ENCODE measurements around the gene PPFIA2.

Gene PPFIA2

GRCh38 chr12:81417056-81417455, 342.1 kb downstream of the PPFIA2 start:
- DNase-seq, result no peak

GRCh38 chr12:81416571-81416970, 342.6 kb downstream of the PPFIA2 start:
- no peak for DNase-seq

- DNase-seq, result no peak
These were observed 344.7 kb downstream of the PPFIA2 start for GRCh38 chr12:81414441-81414840.

GRCh38 chr12:81412940-81413339, 346.2 kb downstream of the PPFIA2 start:
- DNase-seq, result no peak

GRCh38 chr12:81403348-81403747, 355.8 kb downstream of the PPFIA2 start:
- DNase-seq, result no peak

DNA sequence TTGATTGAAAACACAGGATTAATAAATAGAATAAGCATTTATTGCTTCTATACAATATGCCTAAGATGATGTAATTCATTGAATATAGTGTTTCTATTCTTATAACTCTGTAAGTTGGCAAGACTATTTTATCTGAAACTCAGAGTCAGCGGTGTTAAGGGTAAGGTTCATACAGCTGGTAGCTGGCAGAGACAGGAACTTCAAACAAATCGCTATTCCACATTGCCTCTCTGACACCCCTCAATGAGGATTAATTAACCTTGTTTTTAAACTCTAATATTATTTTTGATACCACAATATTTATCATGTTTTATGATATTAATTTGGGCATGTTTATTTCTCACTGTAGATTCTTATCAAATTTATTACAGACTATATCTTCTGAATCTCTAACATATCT, 357.9 kb downstream of the PPFIA2 start:
- DNase-seq, result no peak

DNA sequence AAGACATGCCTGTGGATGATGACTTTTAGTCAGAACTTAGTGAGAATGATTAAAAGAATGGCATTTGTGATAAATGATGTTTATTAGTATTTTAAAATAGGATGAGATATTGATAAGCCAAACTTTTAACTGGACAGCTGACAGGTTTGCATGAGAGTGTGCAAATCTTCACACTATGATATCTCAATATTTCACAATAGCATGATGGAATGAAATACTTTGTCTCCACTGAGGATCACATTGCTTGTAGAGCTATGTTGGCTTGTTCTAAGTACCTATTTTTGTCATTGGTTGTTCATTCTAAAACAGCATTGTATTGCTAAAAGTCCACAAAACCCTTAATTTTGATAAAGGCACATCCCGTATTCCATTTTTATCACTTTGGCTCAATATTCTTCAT, 359.1 kb downstream of the PPFIA2 start:
- no peak for DNase-seq

DNA sequence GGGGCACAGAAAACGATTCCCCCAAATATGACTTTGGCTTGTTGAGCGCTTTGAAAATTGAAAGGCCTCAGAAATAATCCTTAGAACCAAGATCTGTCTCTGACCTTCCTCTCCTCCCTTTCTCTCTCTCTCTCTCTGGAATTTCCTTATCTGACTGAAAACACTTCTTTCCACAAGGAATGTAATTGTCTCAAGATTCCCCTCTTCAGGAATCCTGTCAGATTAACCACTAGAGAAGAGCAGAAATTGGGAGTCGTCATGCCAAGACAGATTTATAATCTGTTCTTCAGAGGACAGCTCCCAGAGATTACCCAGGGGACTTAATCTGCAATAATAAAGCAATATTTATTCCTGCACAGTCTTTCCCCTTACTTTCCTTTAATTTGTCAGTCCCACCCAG, 363.7 kb downstream of the PPFIA2 start:
- DNase-seq, result no peak

GRCh38 chr12:81389550-81390099, 369.5 kb downstream of the PPFIA2 start:
- no peak for DNase-seq

DNA sequence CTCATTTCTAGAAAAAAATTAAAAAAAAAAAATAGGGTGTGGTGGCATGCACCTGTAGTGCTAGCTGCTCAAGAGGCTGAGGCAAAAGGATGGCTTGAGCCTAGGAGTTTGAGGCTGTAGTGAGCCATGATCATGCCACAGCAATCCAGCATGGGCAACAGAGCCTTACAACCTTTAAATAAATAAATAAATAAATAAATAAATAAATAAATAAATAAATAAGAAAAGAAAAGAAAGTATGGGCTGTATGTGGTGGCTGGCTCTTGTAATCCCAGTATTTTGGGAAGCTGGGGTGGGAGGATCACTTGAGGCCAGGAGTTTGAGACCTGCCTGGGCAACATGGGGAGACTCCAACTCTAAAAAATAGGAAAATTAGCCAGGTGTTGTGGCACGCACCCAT, 373.0 kb downstream of the PPFIA2 start:
- DNase-seq, result no peak

- no peak for DNase-seq
These were observed 377.2 kb downstream of the PPFIA2 start for GRCh38 chr12:81381951-81382350.

GRCh38 chr12:81378601-81379285, 380.4 kb downstream of the PPFIA2 start:
- DNase-seq, result no peak

GRCh38 chr12:81377771-81378170, 381.4 kb downstream of the PPFIA2 start:
- DNase-seq, result no peak

- DNase-seq, result no peak
These were observed 383.2 kb downstream of the PPFIA2 start for GRCh38 chr12:81375969-81376368.

DNA sequence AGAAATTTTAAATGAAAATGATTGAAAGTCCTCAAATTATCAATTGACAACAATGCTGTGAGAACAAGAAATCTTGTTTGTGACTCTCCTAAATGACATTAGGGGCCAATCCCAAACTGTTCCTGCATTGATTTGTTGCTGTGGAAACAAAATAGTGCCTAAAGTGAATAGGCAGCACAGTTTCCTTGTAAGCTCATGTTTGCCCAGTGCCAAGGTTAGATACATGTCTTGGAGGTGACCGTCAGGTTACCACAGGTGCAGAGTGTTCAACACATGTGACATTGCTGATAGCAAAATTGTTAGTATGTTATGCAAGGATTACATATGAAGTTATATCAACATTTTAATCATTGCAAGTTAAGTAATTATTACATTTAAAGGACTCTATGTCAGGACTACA, 388.7 kb downstream of the PPFIA2 start:
- no peak for DNase-seq

DNA sequence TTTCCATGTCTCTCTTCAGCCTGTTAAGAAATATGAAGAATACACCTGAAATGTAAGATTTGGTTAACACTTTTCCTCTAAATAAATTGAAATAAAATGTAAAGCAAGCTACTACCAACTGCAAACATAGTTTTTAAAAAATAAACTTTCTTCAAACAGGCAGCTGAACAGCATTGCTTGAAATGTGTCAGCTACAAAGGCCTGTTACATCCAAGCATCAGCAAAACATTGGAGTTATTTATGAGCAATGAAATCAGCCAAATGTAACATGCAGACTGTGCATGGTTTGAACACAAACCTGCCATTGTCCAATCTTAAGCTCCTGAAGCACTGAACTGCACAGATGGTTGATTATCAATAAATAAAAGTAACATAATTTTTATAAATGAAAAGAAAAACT, 390.0 kb downstream of the PPFIA2 start:
- DNase-seq, result no peak

DNA sequence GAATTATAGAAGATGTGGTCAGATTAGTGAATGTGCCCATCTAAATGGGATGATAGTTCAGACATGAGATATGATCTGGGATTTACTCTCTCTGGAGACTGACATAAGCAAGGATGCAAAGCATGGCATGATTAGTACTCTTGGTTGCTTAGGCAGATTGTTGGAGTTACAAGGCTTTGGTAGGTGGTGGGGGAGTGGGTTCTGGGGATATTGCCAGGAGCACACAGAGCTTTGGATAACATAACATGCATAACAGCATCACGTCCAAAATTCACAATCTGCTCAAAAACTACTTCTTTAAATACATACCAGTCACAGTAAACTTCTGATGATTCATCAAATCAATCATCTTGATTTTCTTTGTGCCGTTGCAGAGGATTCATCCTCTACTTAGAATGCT, 393.9 kb downstream of the PPFIA2 start:
- no peak for DNase-seq

DNA sequence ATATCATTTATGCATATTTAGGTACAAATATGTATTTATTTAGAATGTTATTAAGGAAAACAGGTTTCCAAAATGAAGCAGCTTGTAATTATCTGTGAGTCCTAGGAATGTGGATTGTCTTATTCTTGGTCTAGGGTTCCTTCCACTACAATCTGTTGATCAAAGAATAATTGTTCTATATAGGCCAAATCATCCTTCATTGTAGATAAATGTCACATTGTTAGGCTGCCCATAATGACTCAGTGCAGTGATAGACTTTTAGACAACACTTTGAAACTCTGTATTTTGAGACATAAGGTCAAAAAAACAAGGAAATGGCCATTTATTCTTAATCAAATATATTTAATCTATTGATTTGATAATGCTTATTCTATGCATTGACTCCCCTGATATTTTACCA, 398.2 kb downstream of the PPFIA2 start:
- no peak for DNase-seq

GRCh38 chr12:81359736-81360135, 399.4 kb downstream of the PPFIA2 start:
- no peak for DNase-seq

GRCh38 chr12:81354327-81354932, 404.7 kb downstream of the PPFIA2 start:
- no peak for DNase-seq

- DNase-seq, result no peak
These were observed 408.8 kb downstream of the PPFIA2 start for GRCh38 chr12:81350309-81350708.

DNA sequence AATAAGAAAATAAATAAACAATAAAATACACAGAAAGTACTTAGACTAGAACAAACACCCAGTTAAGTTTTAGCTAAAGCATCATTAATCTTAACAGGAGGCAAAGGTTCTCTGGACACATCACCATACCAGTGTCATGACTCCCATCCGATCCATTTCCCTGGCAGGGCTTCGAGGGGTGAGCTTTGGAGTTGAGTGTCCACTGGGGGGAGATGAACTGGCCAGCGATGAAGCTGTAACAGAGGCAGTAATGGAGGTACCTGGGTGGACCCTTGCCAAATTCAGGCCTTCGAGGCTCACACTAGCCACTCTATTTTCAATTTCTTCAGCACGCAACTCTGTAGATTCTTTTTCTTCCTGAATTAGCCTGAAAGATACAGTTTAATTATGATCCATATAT, 411.7 kb downstream of the PPFIA2 start:
- DNase-seq, result no peak

- DNase-seq, result no peak
These were observed 418.2 kb downstream of the PPFIA2 start for GRCh38 chr12:81340910-81341309.

- DNase-seq, result no peak
These were observed 420.1 kb downstream of the PPFIA2 start for GRCh38 chr12:81339071-81339470.

GRCh38 chr12:81337886-81338285, 421.3 kb downstream of the PPFIA2 start:
- no peak for DNase-seq
